ENCODE data around the gene NUP62. TPM values are rescaled to one million over a fixed set of nuclear protein-coding genes. Genes with fewer than 3 reads are reported as not detected.

NUP62 gene, protein sequence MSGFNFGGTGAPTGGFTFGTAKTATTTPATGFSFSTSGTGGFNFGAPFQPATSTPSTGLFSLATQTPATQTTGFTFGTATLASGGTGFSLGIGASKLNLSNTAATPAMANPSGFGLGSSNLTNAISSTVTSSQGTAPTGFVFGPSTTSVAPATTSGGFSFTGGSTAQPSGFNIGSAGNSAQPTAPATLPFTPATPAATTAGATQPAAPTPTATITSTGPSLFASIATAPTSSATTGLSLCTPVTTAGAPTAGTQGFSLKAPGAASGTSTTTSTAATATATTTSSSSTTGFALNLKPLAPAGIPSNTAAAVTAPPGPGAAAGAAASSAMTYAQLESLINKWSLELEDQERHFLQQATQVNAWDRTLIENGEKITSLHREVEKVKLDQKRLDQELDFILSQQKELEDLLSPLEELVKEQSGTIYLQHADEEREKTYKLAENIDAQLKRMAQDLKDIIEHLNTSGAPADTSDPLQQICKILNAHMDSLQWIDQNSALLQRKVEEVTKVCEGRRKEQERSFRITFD
- total RNA-seq (2014; rRNA removed; shearing (Covaris generic)) (87.7 and 99.4 TPM in 2 replicates), polyA plus RNA-seq (2016; fragmentation: Nextera tagmentation; extraction: Ambion mirVana) (54.0 and 55.5 TPM in 2 replicates)
- long read RNA-seq, transcript NUP62-202 (2 exons, 3,479 nt) = major isoform, 15 of 32 reads
- long read RNA-seq, partial matches to known transcripts = 0 of 32 reads
- long read RNA-seq, other reads (novel, unspliced or antisense) = 11 of 32 reads

DNA sequence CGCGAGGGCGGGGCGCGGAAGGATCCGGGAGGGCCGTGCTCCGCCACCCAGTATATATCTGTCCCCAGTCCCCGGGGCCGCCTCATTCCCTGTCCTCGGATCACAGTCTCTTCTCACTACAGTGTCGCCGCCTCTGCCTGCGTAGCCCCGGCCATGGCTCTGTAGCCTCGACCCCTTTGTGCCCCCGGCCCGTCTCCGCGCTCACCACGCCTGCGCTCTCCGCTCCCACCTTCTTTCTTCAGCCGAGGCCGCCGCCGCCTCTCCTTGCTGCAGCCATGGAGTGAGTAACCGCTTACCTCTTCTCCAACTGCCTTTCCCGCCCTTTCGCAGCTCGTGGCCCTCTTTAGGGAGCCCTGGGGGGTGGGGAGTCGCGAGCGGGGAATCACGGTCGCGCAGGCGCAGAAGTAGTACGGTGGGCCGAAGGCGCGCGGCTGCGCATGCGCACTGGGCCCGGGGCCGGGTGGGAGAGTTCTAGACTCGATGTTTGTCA lies at the start of gene NUP62, which contains the start of gene ATF5:
Gene NUP62 (minus strand): TSS at position 384 of the 490 bp plus-strand sequence. CDS start 19,697 bp downstream, outside the sequence.
Gene ATF5 (plus strand): TSS at position 85 of the 490 bp plus-strand sequence. CDS start 1,646 bp downstream, outside the sequence.
- ATAC-seq = peak; percentile 40
- DNase-seq (ENCODE audit: low spot score) = peak; percentile 85
- H2AFZ ChIP-seq = peak within 1 kb of the TSS; percentile 97
- H3K27me3 Mint-ChIP-seq (ENCODE audit: insufficient read depth, low read depth, poor library complexity) = peaks cover 27% of the 10 kb centered on the region
- H3K27me3 ChIP-seq (ENCODE audit: insufficient read depth) = no peaks in the 10 kb centered on the region
- H3K36me3 Mint-ChIP-seq (ENCODE audit: low read depth) = peaks cover 81% of the 10 kb centered on the region
- TF ChIP-seq, protein P1, sequence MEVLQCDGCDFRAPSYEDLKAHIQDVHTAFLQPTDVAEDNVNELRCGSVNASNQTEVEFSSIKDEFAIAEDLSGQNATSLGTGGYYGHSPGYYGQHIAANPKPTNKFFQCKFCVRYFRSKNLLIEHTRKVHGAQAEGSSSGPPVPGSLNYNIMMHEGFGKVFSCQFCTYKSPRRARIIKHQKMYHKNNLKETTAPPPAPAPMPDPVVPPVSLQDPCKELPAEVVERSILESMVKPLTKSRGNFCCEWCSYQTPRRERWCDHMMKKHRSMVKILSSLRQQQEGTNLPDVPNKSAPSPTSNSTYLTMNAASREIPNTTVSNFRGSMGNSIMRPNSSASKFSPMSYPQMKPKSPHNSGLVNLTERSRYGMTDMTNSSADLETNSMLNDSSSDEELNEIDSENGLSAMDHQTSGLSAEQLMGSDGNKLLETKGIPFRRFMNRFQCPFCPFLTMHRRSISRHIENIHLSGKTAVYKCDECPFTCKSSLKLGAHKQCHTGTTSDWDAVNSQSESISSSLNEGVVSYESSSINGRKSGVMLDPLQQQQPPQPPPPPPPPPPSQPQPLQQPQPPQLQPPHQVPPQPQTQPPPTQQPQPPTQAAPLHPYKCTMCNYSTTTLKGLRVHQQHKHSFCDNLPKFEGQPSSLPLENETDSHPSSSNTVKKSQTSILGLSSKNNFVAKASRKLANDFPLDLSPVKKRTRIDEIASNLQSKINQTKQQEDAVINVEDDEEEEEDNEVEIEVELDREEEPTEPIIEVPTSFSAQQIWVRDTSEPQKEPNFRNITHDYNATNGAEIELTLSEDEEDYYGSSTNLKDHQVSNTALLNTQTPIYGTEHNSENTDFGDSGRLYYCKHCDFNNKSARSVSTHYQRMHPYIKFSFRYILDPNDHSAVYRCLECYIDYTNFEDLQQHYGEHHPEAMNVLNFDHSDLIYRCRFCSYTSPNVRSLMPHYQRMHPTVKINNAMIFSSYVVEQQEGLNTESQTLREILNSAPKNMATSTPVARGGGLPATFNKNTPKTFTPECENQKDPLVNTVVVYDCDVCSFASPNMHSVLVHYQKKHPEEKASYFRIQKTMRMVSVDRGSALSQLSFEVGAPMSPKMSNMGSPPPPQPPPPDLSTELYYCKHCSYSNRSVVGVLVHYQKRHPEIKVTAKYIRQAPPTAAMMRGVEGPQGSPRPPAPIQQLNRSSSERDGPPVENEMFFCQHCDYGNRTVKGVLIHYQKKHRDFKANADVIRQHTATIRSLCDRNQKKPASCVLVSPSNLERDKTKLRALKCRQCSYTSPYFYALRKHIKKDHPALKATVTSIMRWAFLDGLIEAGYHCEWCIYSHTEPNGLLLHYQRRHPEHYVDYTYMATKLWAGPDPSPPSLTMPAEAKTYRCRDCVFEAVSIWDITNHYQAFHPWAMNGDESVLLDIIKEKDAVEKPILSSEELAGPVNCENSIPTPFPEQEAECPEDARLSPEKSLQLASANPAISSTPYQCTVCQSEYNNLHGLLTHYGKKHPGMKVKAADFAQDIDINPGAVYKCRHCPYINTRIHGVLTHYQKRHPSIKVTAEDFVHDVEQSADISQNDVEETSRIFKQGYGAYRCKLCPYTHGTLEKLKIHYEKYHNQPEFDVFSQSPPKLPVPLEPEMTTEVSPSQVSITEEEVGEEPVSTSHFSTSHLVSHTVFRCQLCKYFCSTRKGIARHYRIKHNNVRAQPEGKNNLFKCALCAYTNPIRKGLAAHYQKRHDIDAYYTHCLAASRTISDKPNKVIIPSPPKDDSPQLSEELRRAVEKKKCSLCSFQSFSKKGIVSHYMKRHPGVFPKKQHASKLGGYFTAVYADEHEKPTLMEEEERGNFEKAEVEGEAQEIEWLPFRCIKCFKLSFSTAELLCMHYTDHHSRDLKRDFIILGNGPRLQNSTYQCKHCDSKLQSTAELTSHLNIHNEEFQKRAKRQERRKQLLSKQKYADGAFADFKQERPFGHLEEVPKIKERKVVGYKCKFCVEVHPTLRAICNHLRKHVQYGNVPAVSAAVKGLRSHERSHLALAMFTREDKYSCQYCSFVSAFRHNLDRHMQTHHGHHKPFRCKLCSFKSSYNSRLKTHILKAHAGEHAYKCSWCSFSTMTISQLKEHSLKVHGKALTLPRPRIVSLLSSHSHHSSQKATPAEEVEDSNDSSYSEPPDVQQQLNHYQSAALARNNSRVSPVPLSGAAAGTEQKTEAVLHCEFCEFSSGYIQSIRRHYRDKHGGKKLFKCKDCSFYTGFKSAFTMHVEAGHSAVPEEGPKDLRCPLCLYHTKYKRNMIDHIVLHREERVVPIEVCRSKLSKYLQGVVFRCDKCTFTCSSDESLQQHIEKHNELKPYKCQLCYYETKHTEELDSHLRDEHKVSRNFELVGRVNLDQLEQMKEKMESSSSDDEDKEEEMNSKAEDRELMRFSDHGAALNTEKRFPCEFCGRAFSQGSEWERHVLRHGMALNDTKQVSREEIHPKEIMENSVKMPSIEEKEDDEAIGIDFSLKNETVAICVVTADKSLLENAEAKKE (CRISPR knock-in tag; IDR thresholded peaks at IDR 0.05) = no peak
- TF ChIP-seq, protein P2, sequence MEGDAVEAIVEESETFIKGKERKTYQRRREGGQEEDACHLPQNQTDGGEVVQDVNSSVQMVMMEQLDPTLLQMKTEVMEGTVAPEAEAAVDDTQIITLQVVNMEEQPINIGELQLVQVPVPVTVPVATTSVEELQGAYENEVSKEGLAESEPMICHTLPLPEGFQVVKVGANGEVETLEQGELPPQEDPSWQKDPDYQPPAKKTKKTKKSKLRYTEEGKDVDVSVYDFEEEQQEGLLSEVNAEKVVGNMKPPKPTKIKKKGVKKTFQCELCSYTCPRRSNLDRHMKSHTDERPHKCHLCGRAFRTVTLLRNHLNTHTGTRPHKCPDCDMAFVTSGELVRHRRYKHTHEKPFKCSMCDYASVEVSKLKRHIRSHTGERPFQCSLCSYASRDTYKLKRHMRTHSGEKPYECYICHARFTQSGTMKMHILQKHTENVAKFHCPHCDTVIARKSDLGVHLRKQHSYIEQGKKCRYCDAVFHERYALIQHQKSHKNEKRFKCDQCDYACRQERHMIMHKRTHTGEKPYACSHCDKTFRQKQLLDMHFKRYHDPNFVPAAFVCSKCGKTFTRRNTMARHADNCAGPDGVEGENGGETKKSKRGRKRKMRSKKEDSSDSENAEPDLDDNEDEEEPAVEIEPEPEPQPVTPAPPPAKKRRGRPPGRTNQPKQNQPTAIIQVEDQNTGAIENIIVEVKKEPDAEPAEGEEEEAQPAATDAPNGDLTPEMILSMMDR (conservative IDR thresholded peaks at IDR 0.05; ENCODE audit: low read depth in 2 of 2) = no peak
- TF ChIP-seq CREB1 (CRISPR knock-in tag; IDR thresholded peaks at IDR 0.05; ENCODE audit: low read depth) = no peak
- no peak for TF ChIP-seq NANOG (IDR thresholded peaks at IDR 0.05; ENCODE audit: borderline replicate concordance)
- peaks cover 10% of the 10 kb centered on the region for H3K4me1 ChIP-seq (ENCODE audit: insufficient read depth)
- peak within 1 kb of the TSS; percentile 100 for H3K4me2 ChIP-seq
- no peaks in the 10 kb centered on the region for H3K9me2 ChIP-seq (ENCODE audit: insufficient read depth)
- peak within 1 kb of the TSS; percentile 99 for H3K4me3 ChIP-seq
- no peaks in the 10 kb centered on the region; the same call in none of the 2 replicates for H3F3A ChIP-seq (replicated peaks; ENCODE audit: low read depth)
- peaks cover 29% of the 10 kb centered on the region for H3K4me1 Mint-ChIP-seq
- peaks cover 14% of the 10 kb centered on the region for H3K9me3 Mint-ChIP-seq
- H3K36me3 ChIP-seq (ENCODE audit: insufficient read depth) = peaks cover 17% of the 10 kb centered on the region
- peaks cover 34% of the 10 kb centered on the region for H4K20me1 ChIP-seq (replicated peaks; ENCODE audit: insufficient read depth)
- peak within 1 kb of the TSS; percentile 98 for H3K27ac ChIP-seq (ENCODE audit: low read depth)
- peak within 1 kb of the TSS; percentile 99 for H3K27ac Mint-ChIP-seq
- H3K79me2 ChIP-seq (replicated peaks; ENCODE audit: insufficient read depth) = peaks cover 55% of the 10 kb centered on the region
- H3K4me3 Mint-ChIP-seq = peak within 1 kb of the TSS; percentile 93
